HEK293T (cell line): Measurements from ENCODE around the gene TNIK.

Experiments
- BHLHE40 ChIP-seq: fragments of 450-650 bp; IDR thresholded peaks from 2 replicates; pipeline ENCODE4 v1.6.1; 2016; ENCODE audit warnings: mild to moderate bottlenecking, moderate library complexity, borderline replicate concordance
- FOXA1 ChIP-seq: fragments of 450-650 bp; IDR thresholded peaks from 2 replicates; pipeline ENCODE4 v1.6.1; 2016; ENCODE audit warnings: mild to moderate bottlenecking
- SP1 ChIP-seq: fragments of 450-650 bp; IDR thresholded peaks from 2 replicates; pipeline ENCODE4 v1.6.1; 2017

DNA sequence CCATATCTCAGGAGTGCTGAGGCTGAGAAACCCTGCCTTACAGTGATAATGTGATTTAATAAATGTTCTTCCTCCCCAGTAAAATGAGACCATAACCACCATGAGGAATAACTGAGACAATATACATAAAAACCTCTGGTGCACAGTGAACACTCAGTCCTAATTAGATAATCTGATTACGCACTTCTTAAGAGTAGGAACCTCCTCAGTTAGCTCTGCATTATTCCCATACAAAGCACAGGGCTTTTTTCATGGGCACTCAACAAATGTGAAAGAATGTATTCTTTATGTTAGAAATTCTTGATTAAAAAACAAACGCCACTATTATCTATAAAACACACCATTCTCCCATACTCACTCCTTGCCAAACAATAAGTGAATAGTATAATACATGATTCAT is 97.0 kb downstream of the TNIK start:
- TF ChIP-seq FOXA1: no peak
- TF ChIP-seq BHLHE40: no peak
- no peak for TF ChIP-seq SP1
